Cortex of kidney (tissue), 1 donor: Measurements from ENCODE around the gene GALNT8.
"Not testable (repeated sequence)": the region's sequence is repeated elsewhere in the genome, so short reads cannot be mapped to it uniquely, and the experiment has no call there.

Experiments
- DNase-seq: peaks from one replicate; lab custom pipeline; 2025; lab: John Stamatoyannopoulos, UW

The GALNT8 gene, protein sequence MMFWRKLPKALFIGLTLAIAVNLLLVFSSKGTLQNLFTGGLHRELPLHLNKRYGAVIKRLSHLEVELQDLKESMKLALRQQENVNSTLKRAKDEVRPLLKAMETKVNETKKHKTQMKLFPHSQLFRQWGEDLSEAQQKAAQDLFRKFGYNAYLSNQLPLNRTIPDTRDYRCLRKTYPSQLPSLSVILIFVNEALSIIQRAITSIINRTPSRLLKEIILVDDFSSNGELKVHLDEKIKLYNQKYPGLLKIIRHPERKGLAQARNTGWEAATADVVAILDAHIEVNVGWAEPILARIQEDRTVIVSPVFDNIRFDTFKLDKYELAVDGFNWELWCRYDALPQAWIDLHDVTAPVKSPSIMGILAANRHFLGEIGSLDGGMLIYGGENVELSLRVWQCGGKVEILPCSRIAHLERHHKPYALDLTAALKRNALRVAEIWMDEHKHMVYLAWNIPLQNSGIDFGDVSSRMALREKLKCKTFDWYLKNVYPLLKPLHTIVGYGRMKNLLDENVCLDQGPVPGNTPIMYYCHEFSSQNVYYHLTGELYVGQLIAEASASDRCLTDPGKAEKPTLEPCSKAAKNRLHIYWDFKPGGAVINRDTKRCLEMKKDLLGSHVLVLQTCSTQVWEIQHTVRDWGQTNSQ

DNA sequence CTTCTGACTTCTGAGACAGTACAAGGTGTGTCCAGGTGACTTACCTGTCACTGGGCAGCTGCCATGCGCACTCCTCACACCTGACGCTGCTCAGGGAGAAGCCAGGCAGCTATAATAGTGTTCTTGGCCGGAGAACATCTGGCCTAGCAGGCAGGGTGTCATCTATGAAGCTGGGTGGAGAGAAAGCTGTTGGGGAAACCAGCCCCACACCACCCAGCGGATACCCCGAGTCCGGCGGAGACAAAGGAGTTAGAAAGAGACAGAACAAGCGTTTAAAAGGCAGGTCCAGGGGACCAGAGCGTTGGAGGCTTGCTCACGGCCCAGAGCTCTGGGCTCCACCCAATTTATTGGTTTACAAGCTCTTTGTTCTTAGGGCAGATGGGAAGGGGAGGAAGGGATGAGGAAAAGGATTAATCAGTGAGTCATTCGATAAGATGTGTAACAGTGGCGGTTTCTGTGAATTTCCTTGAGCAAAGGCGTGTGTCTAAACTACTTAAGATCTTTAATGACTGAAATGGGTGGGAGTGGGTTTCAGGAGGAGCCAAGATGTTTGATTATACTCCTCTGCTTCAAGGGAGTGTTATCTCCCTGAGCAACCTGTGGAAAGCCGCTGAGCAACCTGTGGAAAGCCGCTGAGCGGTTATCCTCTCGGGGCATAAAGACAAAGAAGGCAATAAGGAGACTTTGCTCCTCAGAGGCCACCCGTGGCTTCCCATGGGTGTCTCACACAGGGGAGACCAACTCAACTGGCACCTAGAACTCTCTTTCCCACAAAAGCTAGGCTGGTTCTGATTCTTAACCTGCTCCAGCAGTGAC lies at the start of gene GALNT8:
Gene GALNT8 (plus strand): TSS at position 580 of the 816 bp plus-strand sequence. CDS start 278 bp downstream, outside the sequence.
- DNase-seq = no peak

GRCh38 chr12:4679711-4680110 lies 40.5 kb upstream of the GALNT8 start:
- no peak for DNase-seq

- no peak for DNase-seq
Observed at GRCh38 chr12:4681732-4682131, 38.5 kb upstream of the GALNT8 start.

- no peak for DNase-seq
Observed at GRCh38 chr12:4685317-4685716, 34.9 kb upstream of the GALNT8 start.

DNA sequence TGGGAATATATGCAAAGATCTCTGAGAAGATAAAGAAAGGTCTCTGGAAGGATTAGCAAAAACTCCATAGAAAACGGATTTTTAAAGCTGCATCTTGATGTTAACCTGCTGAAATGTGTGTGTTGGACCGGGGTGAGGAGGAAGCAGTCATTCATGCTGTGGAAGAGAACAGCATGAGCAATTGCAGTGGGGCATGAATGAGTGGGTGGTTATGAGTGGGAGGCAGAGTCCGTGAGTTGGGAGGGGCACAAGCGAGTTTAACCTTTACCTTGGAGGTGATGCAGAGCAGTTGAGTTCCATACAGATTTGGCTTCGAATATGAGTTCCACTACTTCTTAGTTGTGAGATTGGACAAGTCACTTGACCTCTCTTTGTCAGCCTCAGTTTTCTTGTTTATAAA lies 29.4 kb upstream of the GALNT8 start:
- DNase-seq = no peak

DNA sequence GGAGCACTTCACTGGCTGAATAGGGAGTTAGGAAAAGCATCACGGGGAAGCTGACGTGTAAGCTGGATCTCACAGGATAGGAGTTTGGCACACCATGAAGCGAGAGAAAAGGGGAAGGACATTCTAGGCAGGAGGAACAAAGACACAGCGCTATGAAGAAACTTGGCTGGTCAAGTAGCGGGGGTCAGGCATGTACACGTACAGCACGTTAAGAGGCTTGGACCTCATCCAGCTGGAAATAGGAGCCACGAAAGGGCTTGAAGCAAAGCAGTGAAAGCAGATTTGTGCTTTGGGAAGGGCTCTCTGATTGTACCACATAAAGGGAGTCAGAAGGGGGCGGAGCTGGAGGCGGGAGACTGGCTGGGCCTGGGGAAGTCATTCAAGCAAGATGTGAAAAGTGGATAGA lies 19.6 kb upstream of the GALNT8 start:
- DNase-seq = no peak

GRCh38 chr12:4701395-4702190 lies 18.6 kb upstream of the GALNT8 start:
- DNase-seq = no peak

DNA sequence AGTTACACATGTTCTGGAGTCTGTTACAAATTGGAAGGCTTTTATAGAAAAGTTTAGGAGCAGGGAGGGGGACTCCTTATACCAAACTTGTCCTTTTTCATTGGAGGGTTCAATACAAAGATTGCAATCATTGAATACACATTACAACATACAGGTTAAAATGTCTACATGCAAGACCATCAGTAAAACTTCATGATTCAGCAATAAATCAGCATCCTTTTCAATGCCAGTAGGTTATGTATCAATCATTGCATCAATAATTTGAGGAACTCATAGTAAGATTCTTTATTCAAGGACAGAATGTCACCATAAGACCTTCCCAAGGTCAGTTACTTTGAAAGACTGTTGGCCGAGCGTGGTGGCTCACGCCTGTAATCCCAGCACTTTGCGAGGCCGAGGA lies 16.5 kb upstream of the GALNT8 start:
- DNase-seq = no peak

- no peak for DNase-seq
Observed at GRCh38 chr12:4705824-4706223, 14.4 kb upstream of the GALNT8 start.

DNA sequence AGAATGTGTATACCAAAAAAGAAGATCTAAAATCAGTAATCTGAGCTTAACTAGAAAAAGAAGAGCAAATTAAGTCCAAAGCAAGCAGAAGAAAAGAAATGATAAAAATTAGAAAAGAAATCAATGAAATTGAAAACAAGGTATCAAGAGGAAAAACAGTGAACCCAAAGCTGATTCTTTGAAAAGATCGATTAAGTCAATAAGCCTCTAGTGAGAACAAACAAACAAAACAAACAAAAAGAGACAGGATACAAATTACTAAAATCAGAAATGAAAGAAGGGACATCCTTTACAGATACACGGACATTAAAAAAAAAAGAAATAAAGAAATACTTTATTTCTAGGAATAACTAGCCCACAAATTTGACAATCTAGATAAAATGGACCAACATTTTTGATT lies 12.9 kb upstream of the GALNT8 start:
- DNase-seq = no peak

DNA sequence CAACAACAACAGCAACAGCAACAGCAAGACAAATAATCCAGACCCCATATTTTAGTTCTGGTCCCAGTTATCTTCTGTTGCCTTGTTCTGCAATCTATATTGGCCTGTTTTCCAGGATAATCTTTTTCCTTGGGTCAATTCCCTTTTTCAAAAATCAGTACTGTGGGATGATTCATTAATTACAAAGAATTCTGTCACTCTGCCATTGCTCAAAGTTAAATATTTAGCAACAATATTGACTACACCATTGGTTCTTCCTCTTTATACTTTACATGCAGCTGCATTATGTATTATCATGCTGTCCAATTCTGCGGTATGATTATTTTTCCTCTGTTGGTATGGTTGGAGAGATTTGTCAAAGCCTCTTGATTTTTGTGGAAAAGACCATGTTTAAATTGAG lies 10.1 kb upstream of the GALNT8 start:
- DNase-seq = no peak

- DNase-seq = no peak
Observed at GRCh38 chr12:4714879-4715278, 5.3 kb upstream of the GALNT8 start.

DNA sequence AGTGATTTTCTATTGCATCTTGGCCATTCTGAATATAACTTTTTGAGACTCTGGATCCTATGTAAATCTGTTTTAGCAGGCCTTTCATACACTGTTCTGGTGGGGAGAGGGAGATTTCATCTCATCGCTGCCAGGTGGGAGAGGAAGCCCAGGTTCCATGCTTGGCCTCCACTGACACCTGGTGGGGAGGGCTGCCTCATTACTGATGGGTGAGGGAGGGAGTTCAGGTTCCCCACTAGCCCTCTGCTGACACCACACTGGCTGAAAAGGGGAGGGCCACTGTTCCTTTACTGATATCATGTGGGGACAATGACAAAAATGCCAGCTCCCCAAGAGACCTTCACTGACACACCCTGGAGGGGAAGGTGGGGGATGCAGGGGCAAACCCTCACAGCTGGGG lies 2.4 kb upstream of the GALNT8 start:
- no peak for DNase-seq

DNA sequence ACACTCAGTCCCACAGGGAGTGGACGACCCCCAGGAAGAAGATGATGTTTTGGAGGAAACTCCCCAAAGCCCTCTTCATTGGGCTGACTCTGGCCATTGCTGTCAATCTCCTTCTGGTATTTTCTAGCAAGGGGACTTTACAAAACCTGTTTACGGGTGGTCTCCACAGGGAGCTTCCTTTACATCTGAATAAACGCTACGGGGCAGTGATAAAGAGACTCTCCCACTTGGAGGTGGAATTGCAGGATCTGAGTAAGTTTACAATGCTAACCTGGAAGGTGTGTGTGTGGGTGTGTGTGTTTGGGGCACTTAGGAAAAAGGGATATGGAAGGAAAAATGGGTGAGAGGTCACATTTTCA lies 416 bp downstream of the GALNT8 start:
- no peak for DNase-seq

DNA sequence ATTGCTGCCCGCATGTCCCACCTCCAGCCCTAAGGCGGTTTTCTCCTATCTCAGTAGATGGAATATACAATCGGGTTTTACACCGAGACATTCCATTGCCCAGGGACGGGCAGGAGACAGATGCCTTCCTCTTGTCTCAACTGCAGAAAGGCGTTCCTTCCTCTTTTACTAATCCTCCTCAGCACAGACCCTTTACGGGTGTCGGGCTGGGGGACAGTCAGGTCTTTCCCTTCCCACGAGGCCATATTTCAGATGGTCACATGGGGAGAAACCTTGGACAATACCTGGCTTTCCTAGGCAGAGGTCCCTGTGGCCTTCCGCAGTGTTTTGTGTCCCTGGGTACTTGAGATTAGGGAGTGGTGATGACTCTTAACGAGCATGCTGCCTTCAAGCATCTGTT lies 1.4 kb downstream of the GALNT8 start:
- not testable (repeated sequence) for DNase-seq

DNA sequence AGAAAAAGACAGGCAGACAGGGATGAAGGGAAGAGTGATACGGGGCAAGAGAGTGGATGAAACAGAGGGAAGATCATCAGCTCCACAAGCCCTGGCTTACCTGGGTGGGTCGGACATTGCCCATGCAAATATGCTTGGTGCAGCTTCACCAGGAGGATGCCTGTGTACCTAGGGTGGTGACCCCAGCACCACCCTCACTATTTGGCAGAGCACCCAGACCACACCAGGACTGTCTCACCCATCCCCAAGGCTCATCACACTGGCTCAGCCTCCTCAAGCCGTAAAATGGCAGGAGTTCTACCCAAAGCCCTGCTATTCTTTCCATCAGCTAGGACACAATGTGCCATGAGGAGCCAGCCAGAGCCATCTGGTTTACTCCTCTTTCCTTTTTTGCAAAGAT lies 3.0 kb downstream of the GALNT8 start:
- DNase-seq = no peak

DNA sequence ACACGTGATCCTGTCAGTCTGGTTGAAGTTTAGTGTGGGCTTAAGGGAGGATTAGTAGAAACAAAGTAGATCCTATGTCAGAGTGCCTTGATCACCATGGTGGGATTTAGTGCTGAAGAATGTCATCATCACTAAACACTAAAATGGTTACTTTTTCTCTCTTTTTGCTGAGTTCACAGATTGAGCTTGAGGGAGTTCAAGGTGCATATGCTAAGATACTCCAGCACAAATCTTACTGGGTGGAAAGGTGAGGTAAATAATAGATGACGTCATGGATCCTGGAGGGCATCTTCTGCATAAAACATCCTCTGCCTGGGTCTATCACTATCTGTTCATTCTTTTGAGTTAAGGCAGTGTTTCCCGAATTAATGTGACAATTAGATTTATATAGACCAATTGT lies 4.9 kb downstream of the GALNT8 start:
- no peak for DNase-seq

DNA sequence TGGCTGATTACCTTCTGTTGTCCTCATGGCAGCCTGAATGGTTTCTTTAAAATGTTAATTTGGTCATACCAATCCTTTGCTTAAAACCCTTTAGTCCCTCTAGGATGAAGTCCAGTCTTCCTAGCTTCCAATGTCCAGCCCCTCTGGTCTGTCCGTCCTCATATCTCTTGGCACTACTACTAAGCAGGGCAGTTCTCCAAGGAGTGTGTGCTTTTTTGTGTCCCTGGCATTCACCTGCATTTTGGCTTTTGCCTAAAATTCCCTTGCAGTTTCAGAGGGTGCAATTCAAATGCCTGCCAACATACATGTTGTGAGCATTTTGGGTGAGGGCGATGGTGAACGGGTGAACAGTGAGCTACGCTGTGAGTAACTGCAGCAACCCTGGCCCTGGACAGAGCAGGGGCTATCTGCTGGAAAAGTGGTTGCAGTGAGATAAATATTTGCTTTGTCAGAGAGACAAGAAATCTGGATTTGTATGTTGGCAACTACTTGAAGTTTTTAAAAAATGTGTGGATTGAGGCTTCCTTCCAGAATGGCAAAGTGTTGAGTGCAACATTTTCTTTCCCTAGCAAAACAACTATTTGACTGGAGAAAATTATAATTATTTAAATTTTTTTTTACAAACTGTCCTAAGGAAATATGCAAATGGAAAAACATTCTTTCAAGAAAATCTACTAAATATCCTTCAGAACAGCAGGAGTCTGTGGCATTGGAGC lies 14.6 kb downstream of the GALNT8 start:
- DNase-seq = no peak

DNA sequence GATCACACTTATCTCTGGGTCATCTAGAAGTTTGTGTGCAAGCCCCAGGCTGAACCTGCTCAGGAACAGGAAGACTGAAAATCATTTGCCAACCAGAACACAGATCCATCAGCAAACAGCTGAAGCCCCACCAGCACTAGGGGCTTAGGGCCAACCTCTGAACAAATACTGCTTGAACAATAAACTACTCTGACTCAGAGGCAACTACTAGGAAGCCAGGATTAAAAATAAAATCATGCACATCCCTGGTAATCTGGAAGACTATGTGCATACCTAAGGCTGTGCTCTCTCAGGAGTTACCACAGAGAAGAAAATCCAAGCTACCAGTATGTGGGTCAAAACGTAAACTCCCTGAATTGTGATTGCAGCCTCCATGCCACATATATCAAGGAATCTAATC lies 15.9 kb downstream of the GALNT8 start:
- no peak for DNase-seq

DNA sequence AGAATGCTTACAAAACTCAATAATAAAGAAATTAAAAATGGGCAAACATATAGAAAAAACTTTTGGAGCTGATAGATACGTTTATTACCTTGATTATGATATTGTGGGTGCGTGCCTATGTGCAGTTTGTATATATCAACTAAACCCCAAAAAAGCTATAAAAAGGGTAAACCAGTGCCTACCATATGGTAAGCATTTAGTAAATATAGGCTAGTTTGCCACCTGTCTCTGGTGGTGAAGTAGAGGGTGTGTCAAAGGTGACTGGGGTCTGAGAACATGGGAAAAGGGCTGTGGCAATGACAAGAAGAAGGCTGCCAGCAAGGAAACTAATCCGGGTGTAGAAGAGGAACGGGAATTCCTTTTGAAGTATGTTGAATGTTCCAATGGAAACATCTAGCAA lies 18.3 kb downstream of the GALNT8 start:
- DNase-seq = no peak

DNA sequence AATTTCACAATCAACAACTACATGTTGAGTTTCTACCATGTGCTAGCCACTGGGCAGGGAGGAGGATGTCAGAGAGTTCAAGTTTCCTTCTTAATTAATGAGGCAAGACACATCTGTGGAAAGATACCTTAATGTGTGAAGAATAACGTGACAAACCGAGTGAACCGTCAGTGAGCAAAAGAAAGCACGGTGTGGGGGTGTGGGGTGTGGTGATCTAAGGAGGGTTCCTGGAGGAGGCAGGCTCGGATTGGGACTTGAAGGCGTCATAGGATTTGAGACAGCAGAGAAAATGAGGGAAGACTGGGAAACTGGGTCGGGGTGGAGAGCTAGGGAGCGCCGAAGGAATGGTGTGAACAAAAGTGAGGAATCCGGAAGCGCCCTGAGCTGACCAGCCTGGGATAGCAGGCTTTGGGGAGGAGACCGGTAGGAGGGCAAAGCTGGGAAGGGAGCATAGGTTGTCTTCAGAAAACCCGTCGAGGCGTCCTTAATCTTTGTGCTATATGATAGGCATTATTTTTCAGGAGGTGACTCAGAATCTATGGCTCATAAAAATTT lies 22.3 kb downstream of the GALNT8 start:
- no peak for DNase-seq
